Liver (tissue), 9 donors: ENCODE measurements around the gene TP53I11. TPM values are rescaled to one million over a fixed set of nuclear protein-coding genes. Genes with fewer than 3 reads are reported as not detected.

ENCODE experiments used
- DNase-seq: peaks from one replicate; pipeline ENCODE4 v3.0.0-alpha.2; 2017; ENCODE audit warnings: low spot score
- H3K27ac ChIP-seq, 2 donors: one replicate each; pipeline ENCODE4 v1.7.0; 2013; ENCODE audit warnings: inconsistent platforms in 2 of 2, low read length in 2 of 2, control low read depth in 1 of 2, low read depth in 1 of 2, mild to moderate bottlenecking in 1 of 2
- H3K27me3 ChIP-seq, 4 donors: one replicate each; pipeline versions ENCODE4 v1.6.1 to v1.7.0; 2013; ENCODE audit warnings: low read length in 3 of 4, inconsistent platforms in 1 of 4, mild to moderate bottlenecking in 1 of 4, moderate library complexity in 1 of 4; ENCODE audit not compliant: control insufficient read depth in 4 of 4, insufficient read depth in 4 of 4
- H3K36me3 ChIP-seq, 4 donors: one replicate each; pipeline versions ENCODE4 v1.6.1 to v1.7.0; 2013; ENCODE audit warnings: low read length in 3 of 4, mild to moderate bottlenecking in 3 of 4, low read depth in 1 of 4, moderate library complexity in 1 of 4; ENCODE audit not compliant: control insufficient read depth in 4 of 4, insufficient read depth in 3 of 4
- H3K4me1 ChIP-seq, 4 donors: one replicate each; pipeline versions ENCODE4 v1.6.1 to v1.7.0; 2013; ENCODE audit warnings: low read length in 3 of 4, mild to moderate bottlenecking in 3 of 4, moderate library complexity in 1 of 4; ENCODE audit not compliant: control insufficient read depth in 4 of 4, insufficient read depth in 4 of 4
- H3K4me3 ChIP-seq, 3 donors: one replicate each; pipeline versions ENCODE4 v1.6.1 to v1.7.0; 2013; ENCODE audit warnings: low read length in 3 of 3, control low read depth in 1 of 3, low read depth in 1 of 3, mild to moderate bottlenecking in 1 of 3
- H3K9ac ChIP-seq, 2 donors: one replicate each; pipeline ENCODE4 v1.7.0; 2013; ENCODE audit warnings: low read length in 2 of 2, mild to moderate bottlenecking in 2 of 2, moderate library complexity in 2 of 2, control low read depth in 1 of 2, low read depth in 1 of 2
- H3K9me3 ChIP-seq, 4 donors: one replicate each; pipeline versions ENCODE4 v1.6.1 to v1.7.0; 2013; ENCODE audit warnings: low read length in 3 of 4; ENCODE audit not compliant: control insufficient read depth in 4 of 4
- ATF3 ChIP-seq: IDR thresholded peaks from 2 replicates; pipeline ENCODE4 v1.6.1; 2016; ENCODE audit warnings: antibody characterized with exemption
- EGR1 ChIP-seq, 2 donors: IDR thresholded peaks; 2 replicates each; pipeline ENCODE4 v1.6.1; 2016 to 2018; ENCODE audit warnings: antibody characterized with exemption in 2 of 2, low read depth in 2 of 2
- GABPA ChIP-seq, 2 donors: IDR thresholded peaks in 1 of 2; conservative IDR thresholded peaks in 1 of 2; 2 replicates each; pipeline ENCODE4 v1.6.1; 2016; ENCODE audit warnings: antibody characterized with exemption in 2 of 2, mild to moderate bottlenecking in 1 of 2, moderate library complexity in 1 of 2
- HNF4A ChIP-seq, 2 donors: conservative IDR thresholded peaks; 2 replicates each; pipeline ENCODE4 v1.6.1; 2016; ENCODE audit warnings: antibody characterized with exemption in 2 of 2, mild to moderate bottlenecking in 2 of 2
- HNF4G ChIP-seq: IDR thresholded peaks from 2 replicates; pipeline ENCODE4 v1.6.1; 2016; ENCODE audit warnings: antibody characterized with exemption
- NR2F2 ChIP-seq: IDR thresholded peaks from 2 replicates; pipeline ENCODE4 v1.6.1; 2016; ENCODE audit warnings: antibody characterized with exemption
- RAD21 ChIP-seq, 2 donors: IDR thresholded peaks; 2 replicates each; pipeline ENCODE4 v1.6.1; 2016; ENCODE audit warnings: antibody characterized with exemption in 2 of 2, mild to moderate bottlenecking in 2 of 2
- SP1 ChIP-seq: IDR thresholded peaks from 2 replicates; pipeline ENCODE4 v1.6.1; 2018; ENCODE audit warnings: antibody characterized with exemption, mild to moderate bottlenecking
- TAF1 ChIP-seq: conservative IDR thresholded peaks from 2 replicates; pipeline ENCODE4 v1.6.1; 2016; ENCODE audit warnings: antibody characterized with exemption, mild to moderate bottlenecking
- YY1 ChIP-seq: IDR thresholded peaks from 2 replicates; pipeline ENCODE4 v1.6.1; 2016; ENCODE audit warnings: antibody characterized with exemption, mild to moderate bottlenecking
- ZBTB33 ChIP-seq: IDR thresholded peaks from 2 replicates; pipeline ENCODE4 v1.6.1; 2016; ENCODE audit warnings: antibody characterized with exemption
- WGBS: extraction: QIAGEN DNeasy Blood & Tissue Kit; methylation state at CpG from one replicate; pipeline ENCODE4 v1.1.7; 2013; 5-methylcytosine and 5-hydroxymethylcytosine counted together
- polyA plus RNA-seq, 2 donors: library from polyadenylated mRNA; stranded (reverse) in 1 of 2; unstranded in 1 of 2; fragments of 200-250 nt in 1 of 2; fragments of >200 nt in 1 of 2; fragmentation: Nextera tagmentation in 1 of 2; extraction: Ambion mirVana in 1 of 2; gene quantifications; one replicate each; pipeline versions ENCODE4 v1.2.1 to v1.2.3, GENCODE V29; 2013 to 2015
- total RNA-seq, 2 donors: library from RNA; depleted of rRNA; stranded (reverse); fragments of >200 nt; gene quantifications; one replicate each; pipeline ENCODE4 v1.2.3, GENCODE V29; 2014
- TF ChIP-seq, protein P1 (sequence below): fragments of 150-350 bp; IDR thresholded peaks from 2 replicates; pipeline ENCODE4 v1.5.1; 2017; ENCODE audit warnings: improper control_type of control experiment, low read depth, low read length; ENCODE audit not compliant: missing input control
- donor health status: healthy.
- donor health status: healthy.
- donor health status: healthy.
- donor health status: healthy.
- donor health status: healthy.

Gene TP53I11
- total and polyA plus RNA-seq, 4 donors: 3.6 to 16.0 (median 8.3) TPM

- H3K27ac ChIP-seq: no peak overlapping the region
- no peaks in the 10 kb centered on the region for H3K4me1 ChIP-seq
- no peak for TF ChIP-seq TAF1
- no peak for TF ChIP-seq ZBTB33
- no peak for TF ChIP-seq GABPA (IDR thresholded peaks at IDR 0.05 in 1 of 2, conservative IDR thresholded peaks at IDR 0.05 in 1 of 2)
- TF ChIP-seq YY1: no peak
- TF ChIP-seq EGR1 (IDR thresholded peaks at IDR 0.05; ENCODE audit: low read depth in 2 of 2): no peak
- TF ChIP-seq, protein P1, sequence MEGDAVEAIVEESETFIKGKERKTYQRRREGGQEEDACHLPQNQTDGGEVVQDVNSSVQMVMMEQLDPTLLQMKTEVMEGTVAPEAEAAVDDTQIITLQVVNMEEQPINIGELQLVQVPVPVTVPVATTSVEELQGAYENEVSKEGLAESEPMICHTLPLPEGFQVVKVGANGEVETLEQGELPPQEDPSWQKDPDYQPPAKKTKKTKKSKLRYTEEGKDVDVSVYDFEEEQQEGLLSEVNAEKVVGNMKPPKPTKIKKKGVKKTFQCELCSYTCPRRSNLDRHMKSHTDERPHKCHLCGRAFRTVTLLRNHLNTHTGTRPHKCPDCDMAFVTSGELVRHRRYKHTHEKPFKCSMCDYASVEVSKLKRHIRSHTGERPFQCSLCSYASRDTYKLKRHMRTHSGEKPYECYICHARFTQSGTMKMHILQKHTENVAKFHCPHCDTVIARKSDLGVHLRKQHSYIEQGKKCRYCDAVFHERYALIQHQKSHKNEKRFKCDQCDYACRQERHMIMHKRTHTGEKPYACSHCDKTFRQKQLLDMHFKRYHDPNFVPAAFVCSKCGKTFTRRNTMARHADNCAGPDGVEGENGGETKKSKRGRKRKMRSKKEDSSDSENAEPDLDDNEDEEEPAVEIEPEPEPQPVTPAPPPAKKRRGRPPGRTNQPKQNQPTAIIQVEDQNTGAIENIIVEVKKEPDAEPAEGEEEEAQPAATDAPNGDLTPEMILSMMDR: no peak
- H3K9ac ChIP-seq: no peak overlapping the region
- WGBS: 86% methylated on average over 13 of the region's 13 CpGs
- no peak overlapping the region for H3K4me3 ChIP-seq
- H3K27me3 ChIP-seq: no peaks in the 10 kb centered on the region
- no peaks in the 10 kb centered on the region for H3K36me3 ChIP-seq
- no peak for DNase-seq
- no peaks in the 10 kb centered on the region for H3K9me3 ChIP-seq
Measured at GRCh38 chr11:44885919-44886789, 64.5 kb downstream of the TP53I11 start.

DNA sequence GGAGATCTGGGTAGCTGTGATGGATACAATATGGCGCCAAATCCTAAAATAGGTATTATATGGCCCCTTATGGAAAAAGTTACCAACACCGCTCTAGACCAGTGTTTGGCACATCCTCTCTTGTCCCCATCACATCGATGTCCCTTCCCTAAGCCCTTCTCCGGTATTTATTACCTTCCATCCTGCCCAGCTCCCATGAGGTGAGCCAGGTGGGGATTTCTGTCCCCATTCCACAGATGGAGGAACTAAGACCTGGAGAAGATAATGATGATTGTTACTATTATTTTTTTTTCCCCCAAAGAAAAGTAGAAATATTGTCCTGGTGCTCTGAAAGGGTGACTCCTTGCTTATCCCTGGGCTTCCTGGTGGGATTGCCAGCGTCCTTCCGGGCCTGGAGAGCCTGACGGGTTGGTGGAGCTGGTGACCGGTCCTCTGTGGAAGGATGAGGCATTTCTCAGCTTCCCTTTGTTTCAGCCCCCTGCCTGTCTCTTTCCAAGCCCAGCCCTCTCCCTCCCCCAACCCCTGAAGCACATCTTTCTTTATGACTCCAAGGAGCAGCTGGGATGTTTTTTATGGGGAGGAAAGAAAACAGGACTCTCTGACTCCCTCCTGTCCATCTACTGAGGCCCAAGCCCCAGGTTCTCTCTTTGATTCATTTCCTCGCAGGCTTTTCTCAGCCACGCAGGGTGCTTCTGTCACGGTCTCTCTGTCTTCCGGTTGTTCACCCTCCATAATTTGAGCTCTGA is 65.4 kb downstream of the TP53I11 start:
- no peaks in the 10 kb centered on the region for H3K9me3 ChIP-seq
- no peaks in the 10 kb centered on the region for H3K27me3 ChIP-seq
- DNase-seq: no peak
- no peak overlapping the region for H3K27ac ChIP-seq
- no peak overlapping the region for H3K4me3 ChIP-seq
- no peaks in the 10 kb centered on the region for H3K4me1 ChIP-seq
- H3K9ac ChIP-seq: no peak overlapping the region
- TF ChIP-seq NR2F2 (no peak), HNF4A (conservative IDR thresholded peaks at IDR 0.05) (no peak), SP1 (no peak), RAD21 (IDR thresholded peaks at IDR 0.05) (no peak), ATF3 (no peak), HNF4G (no peak)
- TF ChIP-seq, protein P1: no peak
- no peaks in the 10 kb centered on the region for H3K36me3 ChIP-seq
- WGBS: 92% methylated on average over 12 of the region's 12 CpGs
